Activated effector memory CD4-positive, alpha-beta T cell treated with Interleukin-2 at 50 U/mL for 16 hours (primary cell): ENCODE data around the gene SCUBE3.

ENCODE experiments used
- DNase-seq: peaks from one replicate; pipeline ENCODE4 v3.0.0-alpha.2; 2020

SCUBE3 gene

DNA sequence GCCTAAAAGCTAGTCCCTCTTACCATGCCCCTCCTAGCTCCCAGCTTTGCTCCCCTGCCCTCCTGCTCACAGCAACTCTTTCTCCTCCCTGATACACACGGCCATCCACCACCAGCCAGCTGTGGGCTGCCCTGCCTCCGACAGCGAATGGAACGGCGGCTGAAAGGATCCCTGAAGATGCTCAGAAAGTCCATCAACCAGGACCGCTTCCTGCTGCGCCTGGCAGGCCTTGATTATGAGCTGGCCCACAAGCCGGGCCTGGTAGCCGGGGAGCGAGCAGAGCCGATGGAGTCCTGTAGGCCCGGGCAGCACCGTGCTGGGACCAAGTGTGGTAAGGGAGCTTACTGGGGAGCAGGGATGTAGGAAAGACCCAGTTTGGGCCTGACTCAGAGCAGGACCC is 29.1 kb downstream of the SCUBE3 start:
- DNase-seq, result no peak

DNA sequence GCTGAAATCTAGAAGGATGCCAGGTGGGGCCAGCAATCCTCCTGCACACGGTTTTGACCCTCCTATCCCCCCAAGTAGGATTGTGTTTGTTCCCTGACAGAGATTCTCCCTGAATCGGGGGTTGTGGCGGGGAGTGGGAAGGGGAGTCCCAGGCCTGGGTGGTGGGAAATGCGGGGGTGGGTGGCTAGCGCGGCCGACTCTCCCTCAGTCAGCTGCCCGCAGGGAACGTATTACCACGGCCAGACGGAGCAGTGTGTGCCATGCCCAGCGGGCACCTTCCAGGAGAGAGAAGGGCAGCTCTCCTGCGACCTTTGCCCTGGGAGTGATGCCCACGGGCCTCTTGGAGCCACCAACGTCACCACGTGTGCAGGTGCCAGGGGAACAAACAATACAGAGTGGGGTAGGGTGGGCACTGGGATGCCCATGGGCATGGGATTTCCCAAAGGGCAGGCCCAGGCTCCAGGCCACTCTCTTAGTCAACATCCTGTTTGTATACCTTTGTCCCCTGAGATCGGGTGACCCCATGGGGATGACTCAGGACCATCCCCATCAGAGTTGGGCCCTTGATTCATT is 29.7 kb downstream of the SCUBE3 start:
- DNase-seq, result no peak

DNA sequence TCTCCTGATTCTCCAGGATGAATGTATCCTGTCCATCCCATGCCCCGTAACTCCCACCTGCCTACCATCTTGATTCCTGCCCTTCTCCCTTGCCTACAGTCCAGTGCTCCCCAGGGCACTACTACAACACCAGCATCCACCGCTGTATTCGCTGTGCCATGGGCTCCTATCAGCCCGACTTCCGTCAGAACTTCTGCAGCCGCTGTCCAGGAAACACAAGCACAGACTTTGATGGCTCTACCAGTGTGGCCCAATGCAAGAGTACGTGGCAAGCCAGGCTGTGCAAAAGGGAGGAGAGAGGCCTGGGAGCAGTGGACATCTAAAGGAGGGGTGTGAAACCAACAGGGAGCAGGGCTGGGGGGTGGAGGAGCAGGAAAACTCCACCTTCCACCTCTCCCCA is 30.8 kb downstream of the SCUBE3 start:
- DNase-seq, result no peak

DNA sequence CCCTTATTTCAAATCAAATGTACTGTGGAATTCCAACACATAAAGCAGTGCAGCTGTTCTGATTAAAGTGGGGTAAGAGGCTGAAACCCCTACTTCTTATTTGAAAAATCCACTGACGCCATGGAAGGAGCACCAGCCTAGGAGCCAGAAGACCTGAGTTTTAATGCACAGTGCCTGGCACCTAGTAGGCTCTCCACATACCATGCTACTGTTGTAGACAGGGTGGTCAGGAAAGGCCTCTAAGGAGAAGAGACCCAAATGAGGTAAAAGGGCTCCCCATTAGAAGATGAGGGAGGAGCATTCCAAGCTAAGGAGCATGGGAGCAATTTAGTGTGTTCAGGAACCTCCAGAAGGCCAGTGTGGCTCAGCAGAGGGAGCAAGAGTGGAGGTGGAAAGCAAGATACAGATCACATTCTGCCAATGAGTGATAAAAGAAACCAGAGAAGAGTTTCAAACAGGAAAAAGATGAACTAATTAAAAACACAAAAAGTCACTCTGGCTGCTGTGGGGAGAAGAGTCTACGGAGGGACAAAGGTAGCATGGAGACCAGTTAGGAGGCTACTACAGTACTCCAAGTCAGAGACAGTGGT is 34.0 kb downstream of the SCUBE3 start:
- no peak for DNase-seq

DNA sequence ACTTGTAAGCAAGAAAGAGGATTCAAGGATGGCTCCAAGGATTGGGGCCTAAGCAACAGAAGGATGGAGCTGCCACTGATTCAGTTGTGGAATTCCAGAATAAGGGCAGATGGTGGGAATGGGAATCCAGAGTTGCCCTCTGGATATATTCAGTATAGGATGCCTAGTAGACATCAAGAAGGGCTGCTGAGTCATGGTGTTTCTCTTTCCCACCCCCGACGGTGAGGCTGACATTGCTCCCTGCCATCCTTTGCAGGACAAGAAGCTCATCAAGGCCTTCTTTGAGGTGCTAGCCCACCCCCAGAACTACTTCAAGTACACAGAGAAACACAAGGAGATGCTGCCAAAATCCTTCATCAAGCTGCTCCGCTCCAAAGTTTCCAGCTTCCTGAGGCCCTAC is 34.5 kb downstream of the SCUBE3 start:
- no peak for DNase-seq

DNA sequence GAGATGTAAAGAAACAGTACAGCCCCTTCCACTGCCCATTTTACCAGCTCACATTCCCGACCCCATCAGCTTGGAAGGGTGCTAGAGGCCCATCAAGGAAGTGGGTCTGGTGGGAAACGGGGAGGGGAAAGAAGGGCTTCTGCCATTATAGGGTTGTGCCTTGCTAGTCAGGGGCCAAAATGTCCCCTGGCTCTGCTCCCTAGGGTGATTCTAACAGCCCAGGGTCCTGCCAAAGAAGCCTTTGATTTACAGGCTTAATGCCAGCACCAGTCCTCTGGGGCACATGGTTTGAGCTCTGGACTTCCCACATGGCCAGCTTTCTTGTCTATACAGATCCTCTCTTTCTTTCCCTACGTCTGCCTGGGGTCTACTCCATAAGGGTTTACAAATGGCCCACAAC is 35.2 kb downstream of the SCUBE3 start:
- DNase-seq, result no peak

DNA sequence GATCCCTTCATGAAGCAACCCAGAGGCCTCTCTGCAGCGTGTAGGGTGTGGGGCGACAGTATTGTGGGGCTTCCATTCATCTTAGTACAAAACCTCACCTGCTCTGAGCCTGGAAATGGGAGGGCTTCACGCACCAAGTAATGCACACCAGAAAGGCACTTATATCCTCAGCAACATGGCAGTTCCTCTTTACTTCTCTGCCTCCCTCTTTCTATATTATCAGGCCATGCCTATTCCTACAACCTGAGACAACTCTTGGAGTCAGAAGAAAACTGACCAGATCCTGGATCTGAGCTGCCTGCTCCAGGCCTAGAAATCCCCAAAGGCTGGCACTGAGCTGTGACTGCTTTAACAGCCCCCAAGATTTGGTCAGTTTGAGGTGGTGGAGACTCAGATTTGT is 38.2 kb downstream of the SCUBE3 start:
- DNase-seq, result no peak

DNA sequence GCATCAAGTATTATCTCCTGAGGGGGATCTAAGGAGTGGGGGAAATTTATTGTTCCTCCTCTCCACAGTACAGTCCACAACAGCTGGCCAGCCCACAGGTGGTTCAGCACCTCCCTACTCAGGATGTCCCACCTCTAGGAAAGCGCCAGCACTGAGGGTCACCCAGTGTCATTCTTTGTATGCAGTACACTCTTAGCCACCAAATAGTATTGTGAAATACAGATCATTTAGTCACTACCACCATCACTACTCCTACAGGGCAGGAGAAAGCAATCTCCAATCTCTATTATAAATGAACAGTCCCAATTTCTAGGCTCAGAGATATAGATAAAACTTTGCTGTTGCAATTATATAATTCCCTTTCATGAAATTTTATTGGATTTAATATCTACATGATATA is 39.5 kb downstream of the SCUBE3 start:
- DNase-seq, result no peak

DNA sequence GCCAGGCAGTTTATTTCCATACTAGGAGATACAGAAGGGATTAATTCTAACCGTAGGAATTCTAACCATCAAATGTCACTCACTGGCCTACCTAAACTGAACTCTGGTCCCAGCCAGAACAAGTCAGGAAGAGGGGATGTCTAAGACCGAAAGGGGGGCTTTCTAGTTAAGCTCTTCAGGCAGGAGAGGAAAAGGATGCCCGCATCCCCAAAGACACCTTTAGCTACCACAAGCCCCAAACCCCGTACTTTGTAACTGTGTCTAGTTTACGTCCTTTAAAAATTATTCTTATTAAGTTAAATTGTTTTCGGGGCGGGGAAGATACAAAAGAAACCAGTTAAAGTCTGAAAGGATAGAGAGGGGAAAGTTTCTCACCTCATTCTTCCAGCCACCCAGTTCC is 44.6 kb downstream of the SCUBE3 start:
- no peak for DNase-seq

DNA sequence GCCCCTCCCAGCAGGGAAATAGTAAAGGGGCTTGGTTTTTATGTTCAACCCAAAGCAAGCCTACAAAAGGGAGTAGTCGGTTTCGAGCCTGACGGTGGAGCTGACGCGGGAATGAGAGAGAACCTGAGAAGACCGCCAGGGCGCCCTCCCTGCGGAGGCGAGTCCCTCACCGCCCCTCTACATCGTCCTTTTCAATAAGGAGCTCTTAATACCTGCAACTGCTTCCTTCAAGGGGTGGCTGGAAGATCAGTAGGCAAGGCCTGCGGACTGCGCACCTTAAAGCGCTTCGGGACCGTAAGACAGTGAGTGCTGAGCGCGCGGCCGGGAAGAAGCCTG is 45.1 kb downstream of the SCUBE3 start:
- no peak for DNase-seq

DNA sequence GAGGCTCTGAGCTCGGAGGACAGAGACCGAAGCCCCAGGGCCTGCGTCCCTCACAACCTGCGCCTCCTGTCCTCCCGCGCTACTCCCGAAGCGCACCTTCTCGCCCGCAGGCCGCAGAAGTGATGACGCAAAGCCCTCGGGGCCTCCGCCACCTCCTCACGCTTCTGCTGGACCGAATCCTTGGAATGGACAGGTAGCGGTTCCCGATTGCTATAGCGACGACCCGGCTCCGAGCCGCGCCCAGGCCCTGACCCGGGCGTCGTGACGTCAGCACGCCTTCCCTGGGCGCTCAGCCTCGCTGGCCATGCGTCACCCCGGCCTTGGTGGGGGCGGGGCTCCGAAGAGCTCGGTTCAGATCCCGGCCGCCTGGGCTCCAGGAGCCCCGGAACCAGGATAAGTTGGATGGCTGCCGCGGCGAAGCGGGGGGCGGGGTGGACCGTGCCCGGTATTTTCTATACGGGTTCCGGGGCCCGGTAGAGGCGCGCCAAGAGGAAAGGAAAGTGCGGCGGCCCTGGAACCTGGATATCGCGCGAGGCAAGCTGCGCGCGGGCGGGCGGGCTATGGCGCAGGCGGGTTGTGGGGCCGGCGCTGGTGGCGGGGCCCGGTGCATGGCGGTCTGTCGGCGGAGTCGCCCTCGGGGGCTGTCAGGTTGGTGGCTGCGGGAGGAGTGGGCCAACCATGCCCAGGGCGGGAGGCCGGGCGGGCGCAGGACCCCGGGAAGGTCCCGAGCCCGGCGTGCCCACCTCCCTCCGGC is 45.6 kb downstream of the SCUBE3 start, which contains the start of gene ZNF76:
ZNF76 (plus strand) TSS at position 542 of the 754 bp plus-strand sequence. CDS start 21,417 bp downstream, outside the sequence.
- peak; percentile 84 for DNase-seq

DNA sequence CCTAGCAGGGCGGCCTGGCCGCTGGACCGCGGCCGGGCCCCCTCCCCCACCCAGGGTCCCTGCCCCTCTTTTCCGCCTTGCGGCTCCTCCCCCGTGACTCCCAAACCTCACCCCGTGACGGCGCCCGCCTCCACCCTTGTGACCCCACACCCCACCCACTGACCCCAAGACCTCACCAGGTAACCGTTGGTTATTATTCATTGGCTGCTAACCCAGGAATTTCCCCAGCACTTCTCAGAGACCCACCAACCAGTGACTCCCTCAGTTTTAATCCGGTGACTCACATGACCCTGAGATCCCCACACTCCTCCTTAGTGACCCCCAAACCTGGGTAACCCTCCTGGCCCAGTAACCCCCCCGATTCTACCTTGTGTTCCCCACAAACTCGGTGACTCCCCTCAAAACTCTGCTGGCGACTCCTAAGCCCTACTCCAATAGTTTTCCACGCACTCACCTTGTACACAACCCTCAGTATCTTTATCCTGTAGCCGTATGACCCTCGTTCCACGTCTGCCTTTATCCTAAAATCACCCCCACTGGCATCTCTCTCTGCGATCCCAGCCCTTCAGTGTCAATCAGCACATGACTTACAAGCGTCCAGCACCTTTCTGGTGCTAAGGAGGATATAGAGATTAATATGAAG is 46.3 kb downstream of the SCUBE3 start:
- peak; percentile 55 for DNase-seq

DNA sequence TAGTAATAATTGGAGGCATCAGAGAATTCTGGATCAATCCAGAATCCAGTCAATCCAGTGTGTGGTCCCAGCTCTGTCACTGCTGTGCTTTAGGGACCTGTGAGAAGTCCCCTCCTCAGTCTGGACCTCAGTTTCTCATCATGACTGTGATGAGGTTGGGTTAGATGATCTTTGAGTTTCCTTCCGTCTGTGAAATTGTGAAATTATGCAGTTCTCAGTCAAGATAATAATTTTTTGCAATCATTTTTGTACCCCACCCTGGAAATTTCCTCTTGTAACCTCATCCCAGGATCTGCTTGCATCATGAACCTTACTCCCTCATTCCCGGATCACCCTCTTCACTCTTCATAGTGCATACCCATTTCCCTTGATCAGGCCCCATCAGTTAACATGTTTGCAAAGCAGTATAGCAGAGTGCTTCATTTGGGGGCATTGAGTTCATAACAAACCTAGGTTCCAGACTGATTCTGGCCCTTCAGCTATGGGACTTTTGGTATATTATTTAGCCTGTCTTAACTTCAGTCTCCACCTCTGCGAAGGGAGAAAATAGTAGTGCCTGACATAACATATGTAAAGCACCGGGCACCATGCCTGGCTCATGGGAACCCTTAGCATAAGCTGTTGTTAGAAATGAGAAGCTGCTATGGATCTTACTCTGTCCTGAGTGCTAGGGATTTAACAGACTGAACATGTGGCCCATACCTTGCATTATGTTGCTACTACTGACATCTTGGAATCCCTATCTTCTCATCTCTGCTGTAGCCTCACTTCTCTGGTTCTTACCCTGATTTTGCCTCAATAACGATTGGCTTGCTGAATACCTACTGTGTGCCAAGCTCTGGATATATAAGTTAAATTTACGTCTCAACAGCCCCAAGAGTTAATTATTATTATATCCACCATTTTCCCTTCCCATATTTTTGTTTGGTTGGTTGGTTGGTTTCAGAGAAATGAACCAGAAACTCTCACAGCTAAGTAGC is 47.1 kb downstream of the SCUBE3 start:
- DNase-seq, result no peak

DNA sequence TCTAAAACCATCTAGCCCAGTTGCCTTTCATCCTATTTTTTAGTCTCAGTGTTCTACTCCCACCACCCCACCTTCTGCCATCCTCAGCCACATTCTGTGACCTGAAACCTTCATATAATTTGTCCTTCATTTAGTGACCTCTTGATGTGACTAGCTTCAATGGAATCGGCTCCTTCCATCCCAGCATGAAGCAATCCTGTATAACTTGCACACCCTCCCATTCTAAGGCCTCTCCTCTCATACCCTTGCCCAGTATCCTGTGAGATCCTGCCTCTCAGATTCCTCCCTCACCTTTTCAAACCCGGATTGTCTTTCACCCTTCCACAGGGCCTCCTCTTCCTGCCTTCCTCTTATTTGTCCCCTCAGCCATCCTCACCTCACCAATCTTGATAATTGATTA is 48.8 kb downstream of the SCUBE3 start:
- no peak for DNase-seq

DNA sequence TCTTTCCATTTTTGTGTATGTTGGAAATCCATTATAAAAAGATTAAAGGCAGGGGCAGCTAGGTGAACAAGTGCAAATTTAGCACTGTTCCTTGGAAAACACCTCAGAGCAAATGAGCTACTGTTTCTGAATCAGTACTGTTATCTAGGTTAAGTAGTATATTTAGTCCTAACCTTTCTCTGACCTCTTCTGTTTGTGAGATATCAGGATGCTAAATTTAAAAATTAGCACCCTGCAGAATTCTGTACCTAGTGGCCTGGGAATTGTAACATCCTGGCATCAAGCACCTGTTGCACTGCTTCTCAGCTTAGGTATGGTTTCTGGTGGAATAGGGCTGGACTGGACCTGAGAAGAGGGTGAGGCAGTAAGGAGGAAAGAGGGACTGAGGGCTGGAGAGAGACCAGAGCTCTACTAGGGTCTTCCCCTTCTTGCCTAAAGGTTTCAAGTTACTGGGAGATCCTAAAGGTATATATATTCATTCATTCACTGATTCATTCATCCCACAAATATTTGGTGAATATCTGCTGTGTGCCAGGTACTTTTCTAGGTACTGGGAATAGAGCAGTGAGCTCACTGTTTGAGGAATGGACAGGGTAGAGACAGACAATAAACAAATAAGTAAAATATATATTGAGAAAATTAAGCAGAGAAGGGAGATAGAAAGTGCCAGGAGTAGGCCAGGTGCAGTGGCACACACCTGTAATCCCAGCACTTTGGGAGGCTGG is 51.0 kb downstream of the SCUBE3 start:
- DNase-seq, result no peak

DNA sequence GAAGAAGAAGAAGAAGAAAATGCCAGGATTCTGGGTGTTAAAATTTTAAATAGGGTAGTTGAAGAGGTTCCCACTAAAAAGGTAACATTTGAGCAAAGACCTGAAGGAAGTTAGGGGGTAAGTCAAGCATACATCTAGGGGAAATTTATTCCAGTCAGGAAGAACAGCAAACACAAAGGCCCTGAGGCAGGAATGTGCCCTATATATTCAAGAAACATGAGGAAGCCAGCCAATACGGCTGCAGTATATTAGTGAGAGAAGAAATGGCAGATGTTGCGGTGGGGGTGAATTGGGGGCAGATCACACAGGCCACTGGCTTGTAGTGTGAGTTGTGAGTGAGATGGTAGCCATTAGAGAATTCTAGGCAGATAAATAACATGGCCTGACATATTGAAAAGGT is 51.8 kb downstream of the SCUBE3 start:
- no peak for DNase-seq

DNA sequence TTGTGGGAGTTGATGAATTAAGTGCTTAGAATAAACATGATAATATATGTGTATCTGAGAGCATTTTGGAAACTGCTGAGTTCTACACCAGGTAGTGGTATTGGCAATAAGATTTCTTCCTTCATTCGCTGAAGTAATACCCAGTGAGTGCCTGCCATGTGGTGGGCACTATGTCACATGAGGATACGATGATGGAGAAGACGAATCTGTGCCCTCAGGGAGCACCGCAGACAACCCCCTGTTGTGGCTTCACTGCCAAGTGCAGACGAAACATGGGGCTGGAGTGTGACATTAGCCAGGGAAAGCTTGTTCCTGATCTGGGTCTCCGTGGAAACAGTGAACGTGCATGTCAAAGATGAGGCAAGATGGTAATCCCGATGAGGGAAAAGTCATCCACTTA is 53.7 kb downstream of the SCUBE3 start:
- no peak for DNase-seq

DNA sequence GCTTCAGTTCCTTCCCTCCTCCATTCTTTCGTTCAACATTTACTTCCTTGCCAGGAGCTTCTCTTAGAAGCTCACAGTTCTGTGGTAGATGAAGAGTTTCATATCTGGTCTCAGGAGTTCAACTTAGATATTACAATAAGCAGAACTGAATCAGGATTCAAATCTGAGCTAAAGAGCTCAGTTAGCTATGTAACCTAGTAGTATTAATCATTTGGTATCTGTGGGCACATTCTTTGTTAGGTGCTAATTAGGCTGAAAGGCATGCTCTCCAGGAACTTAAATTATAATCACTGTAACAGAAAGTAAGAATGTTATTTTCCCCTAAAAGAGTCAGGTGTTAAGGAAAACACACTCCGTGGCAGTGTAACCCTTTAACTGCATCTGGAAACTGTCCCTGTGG is 54.1 kb downstream of the SCUBE3 start:
- DNase-seq, result no peak

DNA sequence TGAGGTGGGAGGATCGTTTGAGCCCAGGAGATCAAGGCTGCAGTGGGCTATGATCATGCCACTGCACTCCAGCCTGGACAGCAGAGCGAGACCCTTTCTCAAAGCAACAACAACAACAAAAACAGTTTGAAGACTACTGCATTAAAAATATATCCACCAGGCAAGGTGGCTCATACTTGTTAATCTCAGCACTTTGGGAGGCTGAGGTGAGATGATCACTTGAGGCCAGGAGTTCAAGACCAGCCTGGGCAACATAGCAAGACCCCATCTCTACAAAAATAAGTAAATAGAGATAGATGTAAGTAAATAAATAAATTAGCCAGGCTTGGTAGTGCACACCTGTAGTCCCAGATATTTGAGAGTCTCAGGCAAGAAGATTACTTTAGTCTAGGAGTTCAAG is 58.2 kb downstream of the SCUBE3 start:
- no peak for DNase-seq

DNA sequence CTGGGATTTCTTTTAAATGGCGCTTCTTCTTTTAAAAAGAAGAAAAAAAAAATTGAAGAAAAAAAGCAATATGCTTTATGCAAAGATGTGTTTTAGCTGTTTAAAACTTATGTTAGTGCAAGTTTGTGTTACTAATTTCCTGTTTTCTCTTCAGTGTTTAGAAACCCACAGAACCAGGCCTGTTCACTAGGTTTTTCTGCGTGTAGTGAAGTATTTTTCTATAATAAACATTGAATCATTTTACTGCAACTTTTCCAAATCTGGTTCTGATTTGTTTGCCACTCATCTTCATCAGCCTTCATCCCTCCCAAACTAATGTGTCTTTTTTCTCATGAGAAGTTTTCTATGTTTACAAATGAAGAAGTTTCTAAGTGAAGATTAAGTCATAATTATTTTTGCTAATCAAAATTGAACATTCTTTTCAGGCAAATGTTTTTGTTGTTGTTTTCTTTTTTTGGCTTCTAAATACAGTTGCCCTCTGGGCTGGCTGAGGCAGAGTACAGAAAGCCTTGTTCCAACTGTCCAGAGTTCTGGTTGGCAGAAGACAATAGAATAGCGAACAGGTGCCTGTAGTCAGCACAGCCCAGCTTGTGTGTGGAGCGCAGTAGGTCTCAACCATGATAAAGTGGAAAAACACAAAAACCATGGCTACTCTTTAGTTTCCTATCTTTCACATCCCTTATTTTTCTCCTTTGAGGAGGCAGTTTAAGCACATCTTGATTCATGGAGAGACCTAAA is 60.2 kb downstream of the SCUBE3 start:
- no peak for DNase-seq

DNA sequence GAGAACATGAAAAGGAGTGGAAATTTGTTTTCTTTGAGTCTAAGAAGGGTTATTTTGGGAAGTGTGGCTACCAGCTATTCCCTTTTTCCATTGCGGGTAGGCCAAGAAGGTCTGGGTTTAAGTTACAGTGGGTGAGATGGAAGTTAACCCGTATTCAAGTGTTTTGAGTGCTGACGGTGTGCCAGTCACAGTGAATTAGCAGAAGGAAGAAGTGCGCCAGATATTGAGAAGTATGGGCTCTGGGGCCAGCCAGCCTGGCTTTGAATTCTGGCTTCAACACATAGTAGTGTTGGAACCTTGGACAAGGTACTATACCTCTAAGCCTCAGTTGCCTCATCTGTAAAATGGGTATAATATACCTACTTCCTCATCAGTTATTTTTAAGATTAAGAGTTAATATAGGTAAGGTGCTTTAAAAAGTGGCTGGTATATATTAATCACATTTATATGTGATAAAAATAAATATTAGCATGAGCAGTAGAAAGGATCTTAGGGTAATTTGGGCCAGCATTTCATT is 62.0 kb downstream of the SCUBE3 start:
- DNase-seq, result no peak
